CD14-positive monocyte (primary cell): ENCODE results near the gene TDRKH. TPM values are rescaled to one million over a fixed set of nuclear protein-coding genes. Genes with fewer than 3 reads are reported as not detected.
"Not testable (repeated sequence)": the region's sequence is repeated elsewhere in the genome, so short reads cannot be mapped to it uniquely, and the experiment has no call there.

Experiments used
- DNase-seq, 3 donors: peaks; one replicate each; pipeline ENCODE4 v3.0.0-alpha.2; 2011 to 2022
- H2AFZ ChIP-seq: 2 replicates; pipeline ENCODE4 v1.6.0; 2012; ENCODE audit warnings: mild to moderate bottlenecking, low read depth, low read length, inconsistent platforms; ENCODE audit not compliant: insufficient read depth, poor library complexity, severe bottlenecking
- H3K27ac ChIP-seq, 2 donors: 1 replicate in 1 of 2; 2 replicates in 1 of 2; pipeline ENCODE4 v1.5.1; 2012 to 2013; ENCODE audit warnings: low read length in 2 of 2, control low read depth in 1 of 2, inconsistent platforms in 1 of 2, low read depth in 1 of 2, mild to moderate bottlenecking in 1 of 2
- H3K27me3 ChIP-seq, 2 donors: one replicate each; pipeline versions ENCODE4 v1.6.0 to v1.6.1; 2011 to 2013; ENCODE audit warnings: low read length in 2 of 2; ENCODE audit not compliant: control insufficient read depth in 2 of 2, insufficient read depth in 2 of 2
- H3K36me3 ChIP-seq, 2 donors: replicated peaks in 1 of 2; 1 replicate in 1 of 2; 2 replicates in 1 of 2; pipeline versions ENCODE4 v1.5.1 to v1.6.1; 2012 to 2013; ENCODE audit warnings: low read length in 2 of 2, control low read depth in 1 of 2, inconsistent platforms in 1 of 2, mild to moderate bottlenecking in 1 of 2; ENCODE audit not compliant: insufficient read depth in 2 of 2, control insufficient read depth in 1 of 2
- H3K4me1 ChIP-seq, 2 donors: 1 replicate in 1 of 2; 2 replicates in 1 of 2; pipeline versions ENCODE4 v1.5.1 to v1.6.1; 2012 to 2013; ENCODE audit warnings: low read length in 2 of 2, control low read depth in 1 of 2, inconsistent platforms in 1 of 2, mild to moderate bottlenecking in 1 of 2, moderate library complexity in 1 of 2; ENCODE audit not compliant: insufficient read depth in 2 of 2, control insufficient read depth in 1 of 2
- H3K4me2 ChIP-seq: replicated peaks from 2 replicates; pipeline ENCODE3; 2012; ENCODE audit warnings: low read length, moderate library complexity, mild to moderate bottlenecking; ENCODE audit not compliant: poor library complexity, severe bottlenecking; ENCODE audit errors: extremely low read depth
- H3K4me3 ChIP-seq, 3 experiments: fragments of 200-600 bp in 1 of 3; sonication (generic) in 1 of 3; replicated peaks in 1 of 3; 1 replicate in 2 of 3; 2 replicates in 1 of 3; pipeline ENCODE4 v1.5.1; 2011 to 2013; ENCODE audit warnings: low read length in 3 of 3, mild to moderate bottlenecking in 3 of 3, control low read depth in 2 of 3, low read depth in 2 of 3, inconsistent platforms in 1 of 3, moderate library complexity in 1 of 3
- H3K79me2 ChIP-seq: 2 replicates; pipeline ENCODE4 v1.6.0; 2012; ENCODE audit warnings: mild to moderate bottlenecking, control low read depth, inconsistent platforms, low read length, moderate library complexity; ENCODE audit not compliant: insufficient read depth
- H3K9ac ChIP-seq: 2 replicates; pipeline ENCODE4 v1.6.0; 2017; ENCODE audit warnings: low read length, mild to moderate bottlenecking; ENCODE audit not compliant: insufficient read depth, poor library complexity, severe bottlenecking
- H3K9me3 ChIP-seq, 2 donors: replicated peaks in 1 of 2; 1 replicate in 1 of 2; 2 replicates in 1 of 2; pipeline versions ENCODE4 v1.5.1 to v1.6.1; 2012 to 2013; ENCODE audit warnings: low read length in 2 of 2, control low read depth in 1 of 2; ENCODE audit not compliant: control insufficient read depth in 1 of 2, insufficient read depth in 1 of 2
- H4K20me1 ChIP-seq: 2 replicates; pipeline ENCODE4 v1.6.0; 2012; ENCODE audit warnings: mild to moderate bottlenecking, low read length, control low read depth, moderate library complexity; ENCODE audit not compliant: insufficient read depth
- H3K27ac Mint-ChIP-seq, 7 donors: one replicate each; pipeline ENCODE4 v1.8.0; 2020; ENCODE audit warnings: mild to moderate bottlenecking in 7 of 7, mixed read lengths in 7 of 7, moderate library complexity in 6 of 7, inconsistent platforms in 2 of 7
- H3K27me3 Mint-ChIP-seq, 3 donors: one replicate each; pipeline ENCODE4 v1.8.0; 2021 to 2022; ENCODE audit warnings: low read depth in 3 of 3, mild to moderate bottlenecking in 3 of 3, mixed read lengths in 3 of 3, moderate library complexity in 3 of 3, inconsistent platforms in 1 of 3
- H3K36me3 Mint-ChIP-seq, 2 donors: one replicate each; pipeline ENCODE4 v1.8.0; 2020; ENCODE audit warnings: mixed read lengths in 2 of 2, inconsistent platforms in 1 of 2, mild to moderate bottlenecking in 1 of 2
- H3K4me1 Mint-ChIP-seq: one replicate; pipeline ENCODE4 v1.8.0; 2020; ENCODE audit warnings: mild to moderate bottlenecking, mixed read lengths
- H3K4me3 Mint-ChIP-seq, 2 donors: one replicate each; pipeline ENCODE4 v1.8.0; 2020; ENCODE audit warnings: mild to moderate bottlenecking in 2 of 2, mixed read lengths in 2 of 2, moderate library complexity in 1 of 2
- H3K9me3 Mint-ChIP-seq, 7 donors: one replicate each; pipeline ENCODE4 v1.8.0; 2020 to 2022; ENCODE audit warnings: mixed read lengths in 7 of 7, mild to moderate bottlenecking in 6 of 7, moderate library complexity in 6 of 7, inconsistent platforms in 2 of 7
- CTCF ChIP-seq: fragments of 200-600 bp; IDR thresholded peaks from one replicate; pipeline ENCODE4 v1.8.0; 2022; ENCODE audit warnings: antibody characterized with exemption, mild to moderate bottlenecking
- WGBS: methylation state at CpG from one replicate; pipeline ENCODE4 v1.1.5; 2013; ENCODE audit warnings: missing lambda C conversion rate; ENCODE audit not compliant: insufficient coverage; 5-methylcytosine and 5-hydroxymethylcytosine counted together
- intact Hi-C, 2 donors: fragments of 100-400 bp; cut with micrococcal nuclease; formaldehyde crosslinking; loops; one replicate each; pipeline versions ENCODE4 v1.15.0 to v1.15.1; 2023
- polyA plus RNA-seq, 3 donors: library from polyadenylated mRNA; depleted of rRNA in 1 of 3; unstranded in 2 of 3; stranded (reverse) in 1 of 3; fragments of 300-500 nt in 2 of 3; fragments of >200 nt in 1 of 3; fragmentation: Illumina TruSeq in 2 of 3; gene quantifications; 1 replicate in 2 of 3; 2 replicates in 1 of 3; pipeline ENCODE4 v1.2.3, GENCODE V29; 2012 to 2021

Gene TDRKH
- polyA plus RNA-seq, 3 donors = 0.72 to 1.6 (median 1.1) TPM

GRCh38 chr1:151768351-151769066, 21.8 kb downstream of the TDRKH start:
- peaks cover 18% of the 10 kb centered on the region for H3K4me1 Mint-ChIP-seq
- H4K20me1 ChIP-seq, H3K9me3 Mint-ChIP-seq, H3K4me3 ChIP-seq, H3K4me2 ChIP-seq, H3K79me2 ChIP-seq, H3K4me3 Mint-ChIP-seq, H3K9me3 ChIP-seq, H3K27ac Mint-ChIP-seq, H3K27me3 ChIP-seq, intact Hi-C loops, H3K27ac ChIP-seq, H3K36me3 ChIP-seq, H2AFZ ChIP-seq, H3K27me3 Mint-ChIP-seq, H3K36me3 Mint-ChIP-seq, DNase-seq, H3K9ac ChIP-seq: not testable (repeated sequence)
- no CpG with 5 or more reads among the region's 7 CpGs for WGBS
- H3K4me1 ChIP-seq = peaks cover 13 to 18% of the 10 kb centered on the region in 2 donors

DNA sequence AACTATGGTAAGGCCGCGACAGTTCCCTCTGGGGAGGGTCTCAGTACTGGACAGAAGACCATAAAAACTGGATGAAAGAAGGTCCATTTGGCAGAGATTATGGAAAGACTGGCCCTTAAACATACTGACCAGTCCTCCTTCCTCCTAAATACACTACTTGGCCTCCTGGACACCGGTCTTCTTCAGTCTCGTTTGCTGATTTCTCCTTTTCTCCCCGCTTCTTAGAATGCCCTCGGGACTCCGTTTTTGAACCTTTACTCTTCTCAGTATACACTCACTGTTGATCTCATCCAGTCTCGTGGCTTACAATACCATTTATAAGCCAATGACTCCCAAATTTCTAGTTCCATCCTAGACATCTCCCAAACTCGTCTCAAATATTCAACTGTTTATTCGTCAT, 26.3 kb downstream of the TDRKH start:
- peaks cover 27% of the 10 kb centered on the region for H3K4me1 Mint-ChIP-seq
- no peaks in the 10 kb centered on the region for H3K9me3 ChIP-seq
- peak overlapping the region; percentile 78 to 91 (median 80) for H3K4me3 ChIP-seq
- no peak for TF ChIP-seq CTCF
- peaks cover 22 to 29% of the 10 kb centered on the region in 2 donors for H3K36me3 ChIP-seq
- peak in 1 of 3 donors; percentile 22 for DNase-seq
- H2AFZ ChIP-seq = peak overlapping the region; percentile 97
- H3K79me2 ChIP-seq = no peaks in the 10 kb centered on the region
- no peaks in the 10 kb centered on the region for H3K27me3 Mint-ChIP-seq
- H3K9ac ChIP-seq = peak overlapping the region; percentile 79
- H3K4me3 Mint-ChIP-seq = peak overlapping the region; percentile 89 to 97
- peaks cover 21 to 28% of the 10 kb centered on the region in 2 donors for H3K4me1 ChIP-seq
- 72% methylated on average over 8 of the region's 10 CpGs for WGBS
- H3K27me3 ChIP-seq = no peaks in the 10 kb centered on the region
- H3K4me2 ChIP-seq = peak overlapping the region; percentile 96
- H3K9me3 Mint-ChIP-seq = peaks cover 0 to 2% (median 0%) of the 10 kb centered on the region in 7 donors
- H3K36me3 Mint-ChIP-seq = peaks cover 27 to 30% of the 10 kb centered on the region in 2 donors
- intact Hi-C loops = no loop called here
- no peaks in the 10 kb centered on the region for H4K20me1 ChIP-seq
- H3K27ac Mint-ChIP-seq = peak overlapping the region; percentile 74 to 88 (median 85)
- H3K27ac ChIP-seq = peak overlapping the region in 1 of 2 donors; percentile 76
